NOMO-1 treated with DMSO at 0.1 percent for 48 hours (cell line): Measurements from ENCODE around the gene ERBB4.
"Not testable (repeated sequence)": the region's sequence is repeated elsewhere in the genome, so short reads cannot be mapped to it uniquely, and the experiment has no call there.

Source experiments
- DNase-seq: peaks from one replicate; lab custom pipeline; 2025; ENCODE audit not compliant: unreplicated experiment; lab: John Stamatoyannopoulos, UW

ERBB4 gene

DNA sequence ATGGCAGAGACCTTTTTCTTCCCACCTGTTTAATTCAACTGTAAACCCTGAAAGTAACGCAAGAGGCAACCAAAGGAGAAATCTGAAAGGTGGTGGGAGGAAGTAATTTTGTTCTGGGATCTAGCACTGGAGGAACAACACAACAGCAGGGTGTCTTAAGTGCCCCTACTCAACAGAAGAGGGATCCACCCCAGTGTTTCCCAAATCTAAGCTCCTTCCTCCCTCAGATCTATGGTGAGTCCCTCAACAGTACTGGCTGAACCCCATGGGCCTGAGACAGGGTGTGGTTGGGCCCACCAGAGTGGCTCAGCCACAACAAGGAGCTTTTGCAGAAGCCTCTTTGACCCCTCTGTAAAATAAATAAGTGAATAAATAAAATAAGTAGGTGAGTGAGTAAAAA, 790.3 kb downstream of the ERBB4 start:
- DNase-seq, result no peak

DNA sequence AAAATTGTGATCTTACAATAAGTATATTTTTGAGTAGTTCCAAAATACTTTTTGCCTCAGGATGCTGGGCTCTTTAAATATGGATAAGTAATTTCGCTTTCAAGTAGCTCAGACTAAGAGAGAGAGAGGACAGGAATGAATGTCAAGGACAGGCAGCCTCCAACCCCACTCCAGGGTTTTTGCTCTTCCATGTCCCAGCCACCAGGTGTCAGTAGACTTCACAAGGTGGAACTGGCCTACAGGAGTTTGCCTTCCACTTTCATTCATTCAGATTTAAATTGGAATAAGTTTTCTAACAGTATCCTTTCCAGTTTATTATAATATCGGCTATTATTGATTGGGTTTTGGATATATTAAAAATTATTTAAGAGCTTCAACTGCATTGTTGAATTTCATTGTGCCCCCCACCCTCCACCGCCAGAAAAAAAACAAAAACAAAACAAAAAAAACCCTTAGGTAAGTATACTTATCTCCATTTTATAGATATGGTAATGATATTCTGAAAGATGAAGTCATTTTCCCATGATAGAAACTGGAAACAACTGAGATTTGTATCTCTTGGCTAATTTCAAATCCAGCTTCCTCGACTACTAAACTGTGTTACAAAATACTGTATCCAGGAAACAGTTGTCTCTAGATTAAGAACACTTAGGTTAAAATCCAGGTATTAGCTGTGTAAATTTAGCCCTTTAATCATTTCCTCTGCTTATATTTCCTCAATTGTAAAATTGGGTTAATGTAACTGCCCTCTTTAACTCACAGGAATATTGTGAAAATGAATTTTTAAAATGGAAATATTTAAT, 793.1 kb downstream of the ERBB4 start:
- peak; percentile 60 for DNase-seq

DNA sequence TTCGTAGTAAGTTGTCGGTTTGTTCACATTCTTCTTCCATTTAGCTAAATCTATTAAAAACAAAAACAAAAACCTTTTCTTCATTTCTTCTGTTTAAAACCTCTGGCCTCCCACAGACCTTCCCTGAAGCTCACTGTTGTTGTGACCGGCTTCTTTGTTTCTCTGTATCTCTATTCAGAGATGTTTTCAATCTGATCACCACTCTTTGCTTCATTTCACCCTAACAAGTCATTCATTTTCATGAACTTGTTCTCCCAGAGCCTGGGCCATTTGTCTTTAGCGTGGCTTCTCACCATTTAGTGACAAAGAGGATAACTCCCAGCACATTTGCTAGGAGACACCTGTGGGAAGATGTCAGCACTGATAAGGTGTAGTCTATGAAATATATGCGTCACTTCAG, 794.2 kb downstream of the ERBB4 start:
- no peak for DNase-seq

DNA sequence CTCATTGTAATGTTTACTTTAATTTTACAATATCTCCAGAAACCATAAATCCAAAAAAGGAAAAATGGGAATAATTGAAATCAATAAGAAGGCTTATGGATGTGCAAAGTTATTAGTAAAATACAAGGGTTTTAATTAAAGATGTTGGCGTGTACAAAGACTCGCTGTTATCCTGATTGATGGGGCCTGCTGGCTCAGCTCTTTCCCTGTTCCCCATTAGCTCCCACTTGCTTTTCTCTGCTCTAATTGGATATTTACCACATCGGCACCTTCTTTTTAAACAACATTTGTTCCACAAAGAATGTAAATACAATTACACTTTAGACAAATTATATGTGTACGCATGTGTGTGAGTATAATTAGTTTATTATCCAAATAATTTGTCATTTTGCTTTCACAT, 796.6 kb downstream of the ERBB4 start:
- DNase-seq, result no peak

GRCh38 chr2:211737282-211737681, 801.3 kb downstream of the ERBB4 start:
- peak; percentile 61 for DNase-seq

GRCh38 chr2:211730215-211730614, 808.4 kb downstream of the ERBB4 start:
- peak; percentile 25 for DNase-seq

- DNase-seq, result no peak
Measured at GRCh38 chr2:211729433-211729832, 809.2 kb downstream of the ERBB4 start.

DNA sequence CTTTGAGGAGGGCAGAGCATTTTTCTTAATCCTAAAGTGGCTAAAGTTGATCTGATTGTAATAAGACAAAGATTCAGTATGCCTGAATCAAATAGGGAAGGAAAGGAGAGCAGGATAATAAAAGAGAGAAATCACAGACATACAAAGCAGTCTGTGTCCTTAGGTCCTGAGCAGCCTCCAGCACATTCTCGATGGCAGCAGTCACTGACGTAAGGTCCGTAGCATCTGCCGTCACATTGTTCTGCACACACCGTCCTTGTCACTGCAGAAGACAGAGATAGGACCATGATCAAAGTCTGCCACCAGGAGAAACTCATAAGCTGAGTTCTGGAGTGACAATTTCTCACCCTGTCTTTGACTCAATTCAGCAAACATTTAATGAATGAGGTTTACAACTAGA, 813.7 kb downstream of the ERBB4 start:
- DNase-seq, result no peak

GRCh38 chr2:211723398-211723797, 815.2 kb downstream of the ERBB4 start:
- DNase-seq, result no peak

GRCh38 chr2:211722928-211723327, 815.7 kb downstream of the ERBB4 start:
- no peak for DNase-seq

DNA sequence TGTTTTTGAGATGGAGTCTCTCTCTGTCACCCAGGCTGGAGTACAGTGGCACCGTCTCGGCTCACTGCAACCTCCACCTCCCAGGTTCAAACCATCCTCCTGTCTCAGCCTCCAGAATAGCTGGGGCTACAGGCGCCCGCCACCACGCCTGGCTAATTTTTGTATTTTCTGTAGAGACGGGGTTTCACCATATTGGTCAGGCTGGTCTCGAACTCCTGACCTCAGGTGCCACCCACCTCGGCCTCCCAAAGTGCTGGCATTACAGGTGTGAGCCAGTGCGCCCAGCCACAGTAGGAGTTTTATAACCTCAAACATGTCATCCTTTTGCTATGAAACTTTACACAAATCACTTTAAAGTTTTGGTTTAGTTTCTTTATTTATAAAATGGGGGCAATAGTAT, 816.7 kb downstream of the ERBB4 start:
- not testable (repeated sequence) for DNase-seq

DNA sequence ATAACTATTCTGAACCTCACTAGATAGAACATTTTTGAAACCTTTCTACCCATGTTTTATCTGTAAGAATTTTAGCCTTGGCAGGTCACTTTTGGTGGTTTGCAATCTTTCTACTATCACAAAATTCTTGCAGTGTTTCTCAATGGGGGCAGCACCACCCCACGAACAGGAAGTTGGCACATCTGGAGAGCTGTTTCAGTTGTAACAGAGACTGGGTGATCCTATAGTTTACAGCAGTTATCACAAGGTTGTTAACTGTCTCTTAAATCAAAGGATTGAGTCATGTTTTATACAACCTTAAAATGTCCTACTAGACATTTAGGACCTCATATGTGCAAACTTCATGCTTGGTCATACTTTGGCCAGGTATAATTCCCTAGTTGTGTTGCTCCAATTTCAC, 829.2 kb downstream of the ERBB4 start:
- peak; percentile 81 for DNase-seq

DNA sequence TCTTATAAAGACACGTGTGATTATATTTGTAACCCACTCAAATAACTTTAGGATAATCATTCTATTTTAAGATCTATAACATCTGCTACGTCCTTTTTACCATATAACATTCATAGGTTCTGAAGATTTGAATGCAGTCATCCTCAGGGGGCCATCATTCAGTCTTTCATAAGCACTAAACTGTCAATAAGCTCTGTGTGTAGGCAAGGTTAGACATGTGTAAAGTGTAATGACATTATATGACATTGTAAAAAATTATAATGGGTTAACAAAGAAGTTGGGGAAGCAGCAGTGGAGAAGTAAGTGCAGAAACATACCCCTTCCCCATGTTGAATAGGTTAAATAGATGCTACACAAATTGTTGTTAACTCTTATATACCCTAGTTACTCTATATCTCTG, 845.9 kb downstream of the ERBB4 start:
- DNase-seq, result no peak

DNA sequence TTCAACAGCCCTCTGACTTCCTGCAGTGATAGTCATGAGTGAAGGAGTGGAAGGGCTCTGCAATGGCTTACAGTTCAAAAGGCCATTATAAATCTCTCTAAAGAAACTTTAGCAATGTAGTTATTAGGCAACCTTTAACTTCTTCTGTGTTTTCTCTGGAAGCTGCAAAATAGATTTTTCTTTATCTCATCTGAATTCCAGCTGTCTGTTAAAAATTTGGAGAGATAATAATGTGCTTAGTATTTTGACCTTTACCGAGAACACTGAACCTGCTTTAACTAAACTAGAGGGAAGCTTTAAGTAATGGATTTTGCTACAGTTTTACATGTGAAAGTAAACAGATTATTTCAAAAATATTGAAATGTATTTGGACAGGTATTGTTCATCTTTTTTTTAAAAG, 847.9 kb downstream of the ERBB4 start:
- no peak for DNase-seq

- no peak for DNase-seq
Measured at GRCh38 chr2:211688196-211688595, 850.4 kb downstream of the ERBB4 start.

DNA sequence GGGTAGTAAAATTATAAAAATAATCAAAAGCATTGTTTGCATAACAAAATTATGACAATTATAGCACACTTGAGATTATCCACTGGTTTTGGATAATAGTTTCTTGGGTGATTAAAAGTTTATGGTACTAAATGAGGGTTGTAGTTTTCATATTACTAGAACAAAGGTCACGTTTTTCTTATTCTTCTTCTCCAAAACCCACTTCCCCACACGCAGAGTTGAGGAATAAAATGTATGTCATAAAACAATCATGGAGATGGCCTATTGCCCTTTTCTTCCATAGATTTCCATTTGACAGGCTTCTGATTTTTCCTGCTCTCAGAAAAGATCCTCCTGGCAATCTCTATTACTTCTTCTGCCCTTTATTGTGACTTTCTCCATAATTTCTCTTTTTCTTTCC, 863.9 kb downstream of the ERBB4 start:
- no peak for DNase-seq

GRCh38 chr2:211673133-211673905, 865.3 kb downstream of the ERBB4 start:
- no peak for DNase-seq

DNA sequence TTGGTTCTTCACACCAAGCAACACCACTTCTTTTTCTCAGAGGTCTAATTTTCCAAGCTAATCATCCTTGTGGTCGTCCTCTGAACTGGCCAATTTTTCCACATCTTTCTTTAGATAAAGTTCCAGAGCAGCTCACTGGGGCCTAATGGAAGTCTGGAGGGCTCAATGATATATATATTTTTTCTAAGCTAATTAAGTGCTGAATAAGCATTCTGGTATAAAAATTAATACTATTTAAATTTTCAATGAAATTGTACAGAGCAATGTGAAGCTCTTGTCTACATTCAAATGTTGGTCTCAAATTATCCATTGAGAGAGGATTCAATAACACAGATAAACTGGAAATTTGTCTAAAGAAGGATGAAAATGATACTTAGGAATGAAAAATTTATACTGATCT, 866.6 kb downstream of the ERBB4 start:
- no peak for DNase-seq

DNA sequence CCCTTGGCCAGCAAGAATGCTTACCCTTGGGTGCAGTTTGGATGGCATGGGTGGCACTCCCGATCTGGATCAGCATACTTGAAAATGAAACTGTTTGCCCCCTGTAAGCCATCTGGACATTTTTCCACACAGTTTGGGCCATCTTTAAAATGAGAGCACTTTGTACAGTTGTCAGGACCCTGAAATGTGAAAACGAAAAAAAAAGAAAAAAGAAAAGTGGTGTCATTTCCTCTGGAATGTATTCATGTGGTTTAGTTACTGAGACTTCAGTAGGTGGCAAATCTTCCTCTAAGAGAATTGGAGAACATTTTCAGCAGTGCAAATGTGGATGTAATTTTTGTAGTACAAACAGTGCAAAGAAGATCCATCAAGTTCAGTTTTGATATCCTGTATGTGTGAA, 873.3 kb downstream of the ERBB4 start:
- no peak for DNase-seq

- DNase-seq, result no peak
Measured at GRCh38 chr2:211664321-211664720, 874.3 kb downstream of the ERBB4 start.

- DNase-seq, result no peak
Measured at GRCh38 chr2:211654211-211654780, 884.3 kb downstream of the ERBB4 start.

- no peak for DNase-seq
Measured at GRCh38 chr2:211652327-211652726, 886.3 kb downstream of the ERBB4 start.
